ENCODE measurements around the gene PRRX2. TPM values are rescaled to one million over a fixed set of nuclear protein-coding genes. Genes with fewer than 3 reads are reported as not detected.

PRRX2 gene
- total RNA-seq, 1 donor from 2014 or later, result not detected

DNA sequence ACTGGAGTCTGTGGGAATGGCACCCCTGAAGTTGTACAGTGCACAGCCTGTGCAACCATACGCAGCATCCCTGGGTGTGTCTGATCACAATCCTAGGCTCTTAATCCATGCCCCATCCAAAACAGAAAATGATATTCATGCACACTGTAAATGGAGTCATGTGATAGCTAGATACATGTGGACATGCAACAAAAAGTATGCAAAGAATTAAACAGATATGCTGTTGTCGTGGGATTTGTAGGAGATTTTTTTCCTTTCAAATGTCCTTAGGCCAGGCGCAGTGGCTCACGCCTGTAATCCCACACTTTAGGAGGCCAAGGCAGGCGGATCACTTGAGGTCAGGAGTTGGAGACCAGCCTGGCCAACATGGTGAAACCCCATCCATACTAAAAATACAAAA, 36.1 kb downstream of the PRRX2 start:
- H3K4me3 Mint-ChIP-seq, result no peak overlapping the region
- ATAC-seq (ENCODE audit: low read depth), result no peak
- H3K9me3 Mint-ChIP-seq, result no peaks in the 10 kb centered on the region
- peaks cover 28% of the 10 kb centered on the region for H3K27me3 Mint-ChIP-seq
- H3K4me1 Mint-ChIP-seq, result peaks cover 2% of the 10 kb centered on the region
- ChIA-PET POLR2A (no interaction called here), CTCF (no interaction called here)
- H3K27ac Mint-ChIP-seq, result no peak overlapping the region
- intact Hi-C loops (cut with micrococcal nuclease), result no loop called here
- TF ChIP-seq CTCF (IDR thresholded peaks at IDR 0.05), result no peak
- H3K36me3 Mint-ChIP-seq (ENCODE audit: low read depth), result no peaks in the 10 kb centered on the region
- DNase-seq, result no peak

DNA sequence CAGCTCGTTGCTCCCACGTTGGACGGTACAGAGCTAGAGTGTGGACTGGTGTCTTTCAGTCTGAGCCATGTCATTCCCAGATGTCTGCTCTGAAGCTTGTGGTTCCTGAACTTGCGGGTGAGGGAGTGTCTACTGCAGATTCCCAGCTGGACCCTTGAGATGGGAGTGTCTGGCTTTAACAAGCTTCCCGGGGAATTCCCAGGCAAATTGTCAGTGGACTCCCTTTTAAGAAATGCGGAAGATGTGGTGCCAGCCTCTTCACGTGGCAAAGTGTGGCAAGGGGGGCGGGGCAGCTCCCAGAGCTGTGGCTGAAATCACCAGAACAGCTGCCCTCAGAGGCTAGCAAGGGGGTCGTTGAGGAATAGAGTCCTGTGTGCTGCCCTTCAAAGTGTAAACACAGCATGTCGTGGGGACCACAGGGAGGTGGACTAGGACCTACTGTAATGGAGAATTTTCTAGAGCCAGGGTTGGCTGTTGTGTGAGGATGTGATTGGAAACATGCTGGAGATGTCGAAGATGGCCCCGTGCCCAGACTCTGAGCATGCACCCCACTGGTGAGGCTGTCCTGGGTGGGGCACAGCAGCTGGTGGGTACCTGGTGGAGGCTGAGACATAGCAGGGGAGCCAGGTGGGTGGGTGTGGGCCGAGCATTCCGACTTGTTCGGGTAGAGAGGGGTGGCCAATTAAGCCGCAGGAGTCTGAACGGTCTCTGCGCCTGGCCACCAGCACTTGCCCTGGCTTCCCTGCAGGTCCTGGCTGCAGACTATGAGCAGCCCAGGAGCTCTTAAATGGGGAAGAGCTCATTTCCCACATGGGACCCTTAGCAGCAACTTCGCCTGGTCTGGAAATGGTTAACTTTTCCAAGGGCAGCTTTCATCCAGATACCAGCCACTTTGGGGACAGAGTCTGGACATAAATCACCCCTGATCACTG, 37.4 kb downstream of the PRRX2 start:
- POLR2A ChIA-PET, result no interaction called here
- no peak overlapping the region for H3K4me3 Mint-ChIP-seq
- intact Hi-C loops (cut with micrococcal nuclease), result no loop called here
- TF ChIP-seq CTCF (IDR thresholded peaks at IDR 0.05), result no peak
- no peaks in the 10 kb centered on the region for H3K36me3 Mint-ChIP-seq (ENCODE audit: low read depth)
- no peak for ATAC-seq (ENCODE audit: low read depth)
- H3K4me1 Mint-ChIP-seq, result no peaks in the 10 kb centered on the region
- H3K9me3 Mint-ChIP-seq, result no peaks in the 10 kb centered on the region
- H3K27ac Mint-ChIP-seq, result no peak overlapping the region
- H3K27me3 Mint-ChIP-seq, result peaks cover 21% of the 10 kb centered on the region
- CTCF ChIA-PET, result interaction anchor here (0.6 kb wide), 1 partner anchor 837 kb away, joined by 3 read pairs; no protein-coding TSS in a partner anchor
- DNase-seq, result no peak

DNA sequence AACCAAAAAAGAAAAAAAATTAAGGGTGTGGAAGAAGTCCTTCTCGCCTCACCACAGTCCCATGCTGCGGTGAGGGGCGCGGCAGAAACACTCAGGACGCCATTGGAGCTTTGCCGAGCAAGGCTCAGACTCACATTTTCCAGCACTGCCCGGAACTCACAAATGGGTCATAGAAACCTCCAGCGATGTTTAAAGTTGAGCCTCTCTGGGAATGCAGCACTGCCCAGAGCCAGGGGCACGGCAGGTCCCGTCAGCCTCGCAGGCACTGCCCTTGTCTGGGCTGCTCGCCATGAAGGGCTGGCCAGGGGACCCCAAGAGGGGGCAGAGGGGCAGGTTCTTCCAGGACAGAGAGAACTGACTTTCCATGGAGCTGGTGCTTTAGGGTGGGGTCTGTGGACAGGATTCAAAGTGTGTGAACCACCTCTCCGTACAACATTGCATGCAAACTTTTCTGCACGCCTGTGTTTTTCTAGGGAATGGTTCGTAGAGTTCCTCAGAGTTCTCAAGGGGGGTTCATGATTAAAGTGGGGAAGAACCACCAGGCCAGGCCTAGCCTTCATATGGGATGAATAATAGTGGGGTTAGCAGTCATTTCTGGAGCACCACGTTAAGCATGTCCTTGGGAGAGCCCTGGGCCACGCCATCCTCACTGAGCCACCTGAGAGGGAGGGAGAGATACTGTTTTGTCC, 38.4 kb downstream of the PRRX2 start:
- CTCF ChIA-PET, result no interaction called here
- ATAC-seq (ENCODE audit: low read depth), result no peak

DNA sequence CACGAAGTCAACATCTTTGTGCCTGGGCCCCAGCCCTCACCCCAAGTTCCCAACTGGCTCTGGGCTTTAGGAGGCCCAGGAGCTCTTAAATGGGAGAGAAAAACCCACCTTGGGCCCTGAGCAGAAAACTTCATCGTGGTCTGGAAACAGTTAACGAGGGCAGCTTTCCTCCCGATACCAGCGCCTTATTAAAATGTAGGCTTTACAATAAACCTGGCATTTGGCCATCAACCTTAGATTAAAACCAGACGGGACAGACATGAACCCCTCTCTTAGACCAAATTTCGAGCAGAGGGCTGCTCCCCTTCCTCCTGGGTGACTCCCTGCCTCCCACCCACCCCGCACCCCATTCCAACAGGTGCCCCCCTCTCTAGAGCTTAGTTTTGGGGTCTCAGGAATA, 39.4 kb downstream of the PRRX2 start:
- Mint-ChIP-seq H3K36me3 (ENCODE audit: low read depth) (no peaks in the 10 kb centered on the region), H3K9me3 (no peaks in the 10 kb centered on the region), H3K4me1 (no peaks in the 10 kb centered on the region), H3K27me3 (peaks cover 5% of the 10 kb centered on the region), H3K4me3 (no peak overlapping the region), H3K27ac (no peak overlapping the region)
- no peak for DNase-seq
- CTCF ChIA-PET, result no interaction called here
- POLR2A ChIA-PET, result no interaction called here
- no peak for TF ChIP-seq CTCF (IDR thresholded peaks at IDR 0.05)
- ATAC-seq (ENCODE audit: low read depth), result no peak
- intact Hi-C loops (cut with micrococcal nuclease), result no loop called here

More for the DNA sequence above, 38.4 kb downstream of the PRRX2 start:
- no peak for TF ChIP-seq CTCF (IDR thresholded peaks at IDR 0.05)
- no peak for DNase-seq
- intact Hi-C loops (cut with micrococcal nuclease), result no loop called here
- Mint-ChIP-seq H3K9me3 (no peaks in the 10 kb centered on the region), H3K4me1 (no peaks in the 10 kb centered on the region), H3K27me3 (peaks cover 13% of the 10 kb centered on the region), H3K27ac (no peak overlapping the region), H3K4me3 (no peak overlapping the region), H3K36me3 (ENCODE audit: low read depth) (no peaks in the 10 kb centered on the region)
- POLR2A ChIA-PET, result no interaction called here

- ATAC-seq (ENCODE audit: low read depth) (no peak), DNase-seq (no peak)
- ChIA-PET POLR2A (no interaction called here), CTCF (no interaction called here)
- Mint-ChIP-seq H3K27me3 (peaks cover 21% of the 10 kb centered on the region), H3K36me3 (ENCODE audit: low read depth) (no peaks in the 10 kb centered on the region), H3K4me1 (peaks cover 10% of the 10 kb centered on the region), H3K4me3 (no peak overlapping the region), H3K27ac (no peak overlapping the region), H3K9me3 (no peaks in the 10 kb centered on the region)
- no peak for TF ChIP-seq CTCF (IDR thresholded peaks at IDR 0.05)
- intact Hi-C loops (cut with micrococcal nuclease), result no loop called here
Observed at GRCh38 chr9:129708793-129709192, 43.3 kb downstream of the PRRX2 start.
